H1 (cell line): Measurements from ENCODE around the gene PARP1. TPM values are rescaled to one million over a fixed set of nuclear protein-coding genes. Genes with fewer than 3 reads are reported as not detected.
A peak's percentile ranks its signal among the peaks of the same experiment; 100 is the strongest.

Experiments used
- CTCF ChIA-PET: fragments of 300-600 bp; sonication (Branson Sonifier 250); formaldehyde crosslinking; loops from one replicate; lab custom pipeline; 2021; ENCODE audit not compliant: partially characterized antibody; lab: Charles Lee
- POLR2A ChIA-PET: fragments of 300-600 bp; sonication (Branson Sonifier 250); formaldehyde crosslinking; loops from one replicate; lab custom pipeline; 2021; ENCODE audit warnings: inconsistent platforms; ENCODE audit not compliant: partially characterized antibody; lab: Charles Lee
- DNase-seq, 2 experiments: peaks; one replicate each; pipeline versions ENCODE4 v3.0.0 to v3.0.0-alpha.2; 2010 to 2022; ENCODE audit warnings: low spot score in 2 of 2, low read depth in 1 of 2, mixed read lengths in 1 of 2
- FAIRE-seq: peaks from 2 replicates; lab custom pipeline; 2011; peaks lifted over from hg19 to GRCh38; lab: Jason Lieb, UNC
- H2AFZ ChIP-seq: 2 replicates; pipeline ENCODE4 v1.8.1; 2012; ENCODE audit warnings: low read length, inconsistent platforms
- H2AK5ac ChIP-seq: 2 replicates; pipeline ENCODE4 v1.6.1; 2013; ENCODE audit warnings: low read depth, low read length
- H2BK120ac ChIP-seq: replicated peaks from 2 replicates; pipeline ENCODE3; 2013; ENCODE audit warnings: low read depth, low read length, inconsistent platforms
- H2BK12ac ChIP-seq: 2 replicates; pipeline ENCODE4 v1.6.1; 2013; ENCODE audit warnings: low read depth, low read length
- H2BK15ac ChIP-seq: 2 replicates; pipeline ENCODE4 v1.6.1; 2013; ENCODE audit warnings: low read length
- H2BK20ac ChIP-seq: 2 replicates; pipeline ENCODE4 v1.6.1; 2013; ENCODE audit warnings: low read length
- H2BK5ac ChIP-seq: 2 replicates; pipeline ENCODE4 v1.6.1; 2013; ENCODE audit warnings: low read depth, low read length
- H3K14ac ChIP-seq: 2 replicates; pipeline ENCODE4 v1.6.1; 2013; ENCODE audit warnings: inconsistent platforms; ENCODE audit not compliant: insufficient read length
- H3K18ac ChIP-seq: 2 replicates; pipeline ENCODE4 v1.6.1; 2013; ENCODE audit warnings: low read length; ENCODE audit errors: extremely low read depth
- H3K23ac ChIP-seq: 2 replicates; pipeline ENCODE4 v1.6.1; 2013; ENCODE audit warnings: inconsistent platforms; ENCODE audit not compliant: insufficient read length
- H3K23me2 ChIP-seq: 2 replicates; pipeline ENCODE4 v1.6.1; 2013; ENCODE audit warnings: low read depth, low read length
- H3K27ac ChIP-seq: 2 replicates; pipeline ENCODE4 v1.6.1; 2011; ENCODE audit warnings: low read depth, low read length, inconsistent platforms
- H3K27me3 ChIP-seq, 4 experiments: replicated peaks in 1 of 4; 1 replicate in 1 of 4; 2 replicates in 3 of 4; pipeline versions ENCODE4 v1.6.1 to v1.8.1; 2011 to 2013; ENCODE audit warnings: low read length in 3 of 4, mild to moderate bottlenecking in 3 of 4, inconsistent platforms in 2 of 4, mixed read lengths in 2 of 4, moderate library complexity in 1 of 4; ENCODE audit not compliant: control insufficient read depth in 3 of 4, insufficient read depth in 3 of 4; ENCODE audit errors: extremely low read depth in 1 of 4
- H3K36me3 ChIP-seq, 4 experiments: 2 replicates each; pipeline versions ENCODE4 v1.6.1 to v1.8.1; 2011 to 2013; ENCODE audit warnings: mild to moderate bottlenecking in 4 of 4, low read length in 3 of 4, moderate library complexity in 2 of 4, control low read depth in 1 of 4, inconsistent platforms in 1 of 4; ENCODE audit not compliant: insufficient read depth in 4 of 4, control insufficient read depth in 2 of 4
- H3K4ac ChIP-seq: replicated peaks from 2 replicates; pipeline ENCODE3; 2013; ENCODE audit warnings: low read length, low read depth, mixed read lengths, inconsistent platforms; ENCODE audit not compliant: insufficient read length
- H3K4me1 ChIP-seq, 4 experiments: replicated peaks in 1 of 4; 1 replicate in 1 of 4; 2 replicates in 3 of 4; pipeline versions ENCODE4 v1.6.1 to v1.8.1; 2011 to 2013; ENCODE audit warnings: low read length in 3 of 4, inconsistent platforms in 2 of 4, mixed read lengths in 1 of 4; ENCODE audit not compliant: insufficient read depth in 4 of 4, control insufficient read depth in 3 of 4
- H3K4me2 ChIP-seq, 2 experiments: 2 replicates each; pipeline versions ENCODE4 v1.6.1 to v1.8.1; 2011 to 2013; ENCODE audit warnings: low read depth in 2 of 2, low read length in 2 of 2, control low read depth in 1 of 2, inconsistent platforms in 1 of 2, mild to moderate bottlenecking in 1 of 2; ENCODE audit not compliant: insufficient read depth in 1 of 2
- H3K4me3 ChIP-seq, 4 experiments: fragments of 200-600, 300-600 bp in 1 of 4; sonication (generic), shearing (Covaris generic), sonication (Bioruptor Twin) in 1 of 4; 2 replicates each; pipeline versions ENCODE4 v1.5.1 to v1.8.1; 2011 to 2016; ENCODE audit warnings: low read length in 4 of 4, low read depth in 3 of 4, control low read depth in 2 of 4, inconsistent platforms in 2 of 4, mild to moderate bottlenecking in 2 of 4, mixed read lengths in 1 of 4, moderate library complexity in 1 of 4; ENCODE audit not compliant: insufficient read depth in 2 of 4; ENCODE audit errors: extremely low read depth in 1 of 4
- H3K56ac ChIP-seq: replicated peaks from 2 replicates; pipeline ENCODE3; 2013; ENCODE audit warnings: low read depth, mild to moderate bottlenecking, mixed read lengths, low read length, inconsistent platforms; ENCODE audit not compliant: insufficient read length
- H3K79me1 ChIP-seq: 2 replicates; pipeline ENCODE4 v1.6.1; 2013; ENCODE audit warnings: low read depth, low read length, control low read depth
- H3K79me2 ChIP-seq, 2 experiments: 2 replicates each; pipeline versions ENCODE4 v1.6.1 to v1.8.1; 2012 to 2013; ENCODE audit warnings: low read length in 2 of 2, mild to moderate bottlenecking in 2 of 2, inconsistent platforms in 1 of 2; ENCODE audit not compliant: insufficient read depth in 2 of 2, control insufficient read depth in 1 of 2
- H3K9ac ChIP-seq, 4 experiments: replicated peaks in 1 of 4; 1 replicate in 1 of 4; 2 replicates in 3 of 4; pipeline versions ENCODE4 v1.6.1 to v1.8.1; 2011 to 2013; ENCODE audit warnings: low read depth in 3 of 4, low read length in 3 of 4, control low read depth in 2 of 4, mild to moderate bottlenecking in 2 of 4, moderate library complexity in 2 of 4, inconsistent platforms in 1 of 4; ENCODE audit errors: extremely low read depth in 1 of 4
- H3K9me3 ChIP-seq, 2 experiments: 2 replicates each; pipeline versions ENCODE4 v1.6.1 to v1.8.1; 2012 to 2013; ENCODE audit warnings: mild to moderate bottlenecking in 2 of 2, moderate library complexity in 2 of 2, control low read depth in 1 of 2, inconsistent platforms in 1 of 2, low read depth in 1 of 2, low read length in 1 of 2, mixed read lengths in 1 of 2; ENCODE audit not compliant: insufficient read depth in 2 of 2
- H4K20me1 ChIP-seq, 2 experiments: replicated peaks in 1 of 2; 2 replicates each; pipeline versions ENCODE3 to v1.8.1; 2011 to 2013; ENCODE audit warnings: inconsistent platforms in 2 of 2, low read length in 2 of 2, mild to moderate bottlenecking in 1 of 2; ENCODE audit not compliant: insufficient read depth in 2 of 2, control insufficient read depth in 1 of 2
- H4K5ac ChIP-seq: 2 replicates; pipeline ENCODE4 v1.6.1; 2013; ENCODE audit warnings: low read length, low read depth, mixed read lengths, inconsistent platforms; ENCODE audit not compliant: insufficient read length
- H4K8ac ChIP-seq: 2 replicates; pipeline ENCODE4 v1.8.0; 2013; ENCODE audit warnings: mild to moderate bottlenecking, moderate library complexity, low read length, inconsistent platforms; ENCODE audit not compliant: insufficient read depth; ENCODE audit errors: extremely low read depth
- H4K91ac ChIP-seq: replicated peaks from 2 replicates; pipeline ENCODE3; 2013; ENCODE audit warnings: low read length, mixed read lengths, inconsistent platforms; ENCODE audit not compliant: insufficient read length
- HDAC2 ChIP-seq, 2 experiments: fragments of 300-600 bp in 1 of 2; sonication (generic) in 1 of 2; IDR thresholded peaks; 2 replicates each; pipeline ENCODE4 v1.6.1; 2011 to 2012; ENCODE audit warnings: low read depth in 2 of 2, low read length in 2 of 2, mild to moderate bottlenecking in 2 of 2, moderate library complexity in 2 of 2, borderline replicate concordance in 1 of 2, inconsistent platforms in 1 of 2
- MAFK ChIP-seq: IDR thresholded peaks from 2 replicates; pipeline ENCODE4 v1.6.1; 2012; ENCODE audit warnings: low read depth, mild to moderate bottlenecking, improper control_type of control experiment, low read length
- NRF1 ChIP-seq: IDR thresholded peaks from 2 replicates; pipeline ENCODE4 v1.6.1; 2011; ENCODE audit warnings: mild to moderate bottlenecking, low read depth, low read length, improper control_type of control experiment
- POLR2A ChIP-seq, 2 experiments: IDR thresholded peaks; 1 replicate in 1 of 2; 2 replicates in 1 of 2; pipeline ENCODE4 v1.6.1; 2011; ENCODE audit warnings: low read depth in 2 of 2, low read length in 2 of 2, mild to moderate bottlenecking in 2 of 2; ENCODE audit errors: control extremely low read depth in 1 of 2
- RXRA ChIP-seq: IDR thresholded peaks from 2 replicates; pipeline ENCODE4 v1.6.1; 2011; ENCODE audit warnings: low read depth, mild to moderate bottlenecking, low read length, moderate library complexity; ENCODE audit not compliant: insufficient read depth
- SP1 ChIP-seq: IDR thresholded peaks from 2 replicates; pipeline ENCODE4 v1.6.1; 2011; ENCODE audit warnings: low read depth, low read length
- TEAD4 ChIP-seq: IDR thresholded peaks from 2 replicates; pipeline ENCODE4 v1.6.1; 2012; ENCODE audit warnings: low read depth, low read length, inconsistent platforms, mixed read lengths
- WGBS, 2 experiments: shearing (Covaris generic) in 1 of 2; methylation state at CpG; one replicate each; pipeline versions ENCODE4 v1.1.6 to v1.1.7; 2013 to 2015; ENCODE audit warnings: low lambda C conversion rate in 2 of 2, mixed read lengths in 2 of 2, inconsistent platforms in 1 of 2, low coverage in 1 of 2, missing lambda C conversion rate in 1 of 2; ENCODE audit not compliant: insufficient replicate concordance in 2 of 2, insufficient coverage in 1 of 2, insufficient read length in 1 of 2; ENCODE audit errors: extremely low coverage in 1 of 2, missing lambda C conversion rate in 1 of 2; 5-methylcytosine and 5-hydroxymethylcytosine counted together
- polyA plus RNA-seq, 7 experiments: library from polyadenylated mRNA; depleted of rRNA in 3 of 7; stranded (reverse) in 5 of 7; unstranded in 2 of 7; fragments of >200 nt in 5 of 7; fragments of 200-250 nt in 2 of 7; gene quantifications; 1 replicate in 5 of 7; 2 replicates in 1 of 7; 4 replicates in 1 of 7; pipeline versions ENCODE4 v1.2.1 to v1.2.3, GENCODE V29; 2011 to 2013; ENCODE audit warnings: missing spikeins in 2 of 7, mixed read lengths in 2 of 7
- total RNA-seq: library from RNA; stranded (reverse); fragmentation: NEBNext Ultra II Directional; extraction: Animal tissue kit (Norgen Biotek cat#: 25700); gene quantifications from 2 replicates; pipeline ENCODE4 v1.2.1, GENCODE V29; 2021

The PARP1 gene
- total and polyA plus RNA-seq, 2 of the 8 experiments (the other 6 are each of a cell fraction or from before 2014, with no cell fraction given), result 416 to 441 TPM

- no peak overlapping the region for H3K4me2 ChIP-seq
- no peaks in the 10 kb centered on the region for H3K36me3 ChIP-seq
- no peaks in the 10 kb centered on the region for H3K79me1 ChIP-seq
- no peak for FAIRE-seq
- no peak overlapping the region for H3K23ac ChIP-seq
- H3K9ac ChIP-seq, result no peak overlapping the region
- H2BK120ac ChIP-seq, result no peak overlapping the region
- no peak overlapping the region for H3K4me3 ChIP-seq
- no peak overlapping the region for H2BK20ac ChIP-seq
- no peak overlapping the region for H4K5ac ChIP-seq
- POLR2A ChIA-PET, result no interaction called here
- no peaks in the 10 kb centered on the region for H3K23me2 ChIP-seq
- H3K27me3 ChIP-seq, result no peaks in the 10 kb centered on the region
- no peak overlapping the region for H4K91ac ChIP-seq
- CTCF ChIA-PET, result interaction anchor here (0.8 to 3.2 kb wide), 6 partner anchors 10 to 152 kb away, joined by 3 to 10 read pairs (median 6); partner anchors contain the start of gene PARP1
- H2BK5ac ChIP-seq, result no peak overlapping the region
- DNase-seq, result peak in 1 of 2 experiments; percentile 6
- H2BK15ac ChIP-seq, result no peak overlapping the region
- no peak overlapping the region for H2AK5ac ChIP-seq
- no peak overlapping the region for H3K14ac ChIP-seq
- no peaks in the 10 kb centered on the region for H3K9me3 ChIP-seq
- H3K56ac ChIP-seq, result no peak overlapping the region
- no peak overlapping the region for H3K18ac ChIP-seq
- H4K20me1 ChIP-seq, result no peaks in the 10 kb centered on the region
- H3K4me1 ChIP-seq, result 0 out of 7 replicates have a peak, but pooled peaks cover 0 to 2% (median 0%) of the 10 kb centered on the region in 4 experiments
- no peak overlapping the region for H2AFZ ChIP-seq
- no peak overlapping the region for H2BK12ac ChIP-seq
- no peak overlapping the region for H4K8ac ChIP-seq
- 85% methylated on average over 6 of the region's 6 CpGs; no CpG with 5 or more reads in 1 of the 2 experiments for WGBS, 2 experiments
- H3K79me2 ChIP-seq, result no peaks in the 10 kb centered on the region
- H3K4ac ChIP-seq, result no peak overlapping the region
- no peak overlapping the region for H3K27ac ChIP-seq
- TF ChIP-seq MAFK (no peak), HDAC2 (IDR thresholded peaks at IDR 0.05; ENCODE audit: borderline replicate concordance in 1 of 2, low read depth in 2 of 2, low read length in 2 of 2) (no peak), POLR2A (IDR thresholded peaks at IDR 0.05; ENCODE audit: control extremely low read depth in 1 of 2, low read depth in 2 of 2, low read length in 2 of 2) (no peak), SP1 (no peak), TEAD4 (no peak), NRF1 (no peak), RXRA (no peak)
Measured at GRCh38 chr1:226417350-226417749, 9.5 kb upstream of the PARP1 start.
